OCI-LY7 (cell line): ENCODE measurements around the gene ALLC. TPM values are rescaled to one million over a fixed set of nuclear protein-coding genes. Genes with fewer than 3 reads are reported as not detected.

Experiments
- BruUV-seq: library from RNA; stranded (reverse); fragments of 400-500 nt; replicated peaks from 2 replicates; lab custom pipeline; 2021; lab: Mats Ljungman, UMichigan
- CTCF ChIA-PET: fragments of 300-600 bp; sonication (Branson Sonifier 250); formaldehyde crosslinking; loops from one replicate; lab custom pipeline; 2022; ENCODE audit warnings: antibody characterized with exemption; ENCODE audit not compliant: unreplicated experiment; lab: Charles Lee
- POLR2A ChIA-PET: fragments of 300-600 bp; sonication (Branson Sonifier 250); formaldehyde crosslinking; loops from one replicate; lab custom pipeline; 2022; ENCODE audit warnings: antibody characterized with exemption; lab: Charles Lee
- DNase-seq: peaks from one replicate; pipeline ENCODE4 v3.0.0-alpha.2; 2015; ENCODE audit warnings: low spot score
- H2AFZ ChIP-seq: fragments of 200-600 bp; sonication (generic), shearing (Covaris generic); 2 replicates; pipeline ENCODE4 v1.6.1; 2014; ENCODE audit warnings: mild to moderate bottlenecking, antibody characterized with exemption, low read length, moderate library complexity
- H3K27ac ChIP-seq: fragments of 200-600 bp; sonication (generic); 2 replicates; pipeline ENCODE4 v1.5.1; 2014; ENCODE audit warnings: mixed run types, low read depth, mild to moderate bottlenecking, moderate library complexity, low read length, inconsistent platforms; ENCODE audit not compliant: poor library complexity, severe bottlenecking
- H3K36me3 ChIP-seq: fragments of 200-600 bp; sonication (generic); 2 replicates; pipeline ENCODE4 v1.6.1; 2014; ENCODE audit warnings: mild to moderate bottlenecking, antibody characterized with exemption, low read length, moderate library complexity, mixed read lengths; ENCODE audit not compliant: insufficient read depth
- H3K4me1 ChIP-seq: fragments of 200-600 bp; sonication (generic); 2 replicates; pipeline ENCODE4 v1.5.1; 2014; ENCODE audit warnings: mild to moderate bottlenecking, low read length; ENCODE audit not compliant: insufficient read depth, poor library complexity, severe bottlenecking
- H3K4me2 ChIP-seq: fragments of 200-600 bp; sonication (generic); 2 replicates; pipeline ENCODE4 v1.6.1; 2014; ENCODE audit warnings: mild to moderate bottlenecking, low read length
- H3K4me3 ChIP-seq: fragments of 200-600 bp; sonication (generic); 2 replicates; pipeline ENCODE4 v1.5.1; 2014; ENCODE audit warnings: mild to moderate bottlenecking, low read depth, low read length; ENCODE audit not compliant: poor library complexity, severe bottlenecking
- H3K79me2 ChIP-seq: fragments of 200-600 bp; sonication (generic); 2 replicates; pipeline ENCODE4 v1.6.1; 2016; ENCODE audit warnings: low read depth, mild to moderate bottlenecking, low read length, moderate library complexity, mixed read lengths; ENCODE audit not compliant: insufficient read depth
- H3K9me2 ChIP-seq: fragments of 200-600 bp; sonication (generic); 2 replicates; pipeline ENCODE4 v1.6.1; 2016; ENCODE audit warnings: mild to moderate bottlenecking, low read length, mixed read lengths; ENCODE audit not compliant: insufficient read depth
- H3K9me3 ChIP-seq: fragments of 200-600 bp; sonication (generic); 2 replicates; pipeline ENCODE4 v1.6.1; 2014; ENCODE audit warnings: mild to moderate bottlenecking, mixed run types, low read length, mixed read lengths
- H4K20me1 ChIP-seq: fragments of 200-600 bp; sonication (generic); 2 replicates; pipeline ENCODE4 v1.6.1; 2014; ENCODE audit warnings: mild to moderate bottlenecking, antibody characterized with exemption, low read length, moderate library complexity, mixed read lengths; ENCODE audit not compliant: insufficient read depth
- EZH2phosphoT487 ChIP-seq: fragments of 200-600 bp; sonication (generic); IDR thresholded peaks from 2 replicates; pipeline ENCODE4 v1.6.1; 2018; ENCODE audit warnings: low read depth, borderline replicate concordance, mild to moderate bottlenecking, mixed run types, antibody characterized with exemption, low read length, moderate library complexity, mixed read lengths
- intact Hi-C: fragments of 100-400 bp; cut with micrococcal nuclease; formaldehyde crosslinking; loops from one replicate; pipeline ENCODE4 v1.10.0; 2022; ENCODE audit not compliant: unreplicated experiment
- total RNA-seq, 2 experiments: library from RNA; depleted of rRNA in 1 of 2; stranded (reverse); fragments of >200 nt in 1 of 2; shearing (Covaris generic) in 1 of 2; gene quantifications; 2 replicates each; pipeline ENCODE4 v1.2.3, GENCODE V29; 2014 to 2022
- TF ChIP-seq, protein P1 (sequence below): fragments of 200-600 bp; sonication (generic); conservative IDR thresholded peaks from 2 replicates; pipeline ENCODE4 v1.5.1; 2014; ENCODE audit warnings: mild to moderate bottlenecking, antibody characterized with exemption, low read length, moderate library complexity, mixed read lengths

Gene ALLC
- total RNA-seq, 2 experiments from 2014 or later = not detected

DNA sequence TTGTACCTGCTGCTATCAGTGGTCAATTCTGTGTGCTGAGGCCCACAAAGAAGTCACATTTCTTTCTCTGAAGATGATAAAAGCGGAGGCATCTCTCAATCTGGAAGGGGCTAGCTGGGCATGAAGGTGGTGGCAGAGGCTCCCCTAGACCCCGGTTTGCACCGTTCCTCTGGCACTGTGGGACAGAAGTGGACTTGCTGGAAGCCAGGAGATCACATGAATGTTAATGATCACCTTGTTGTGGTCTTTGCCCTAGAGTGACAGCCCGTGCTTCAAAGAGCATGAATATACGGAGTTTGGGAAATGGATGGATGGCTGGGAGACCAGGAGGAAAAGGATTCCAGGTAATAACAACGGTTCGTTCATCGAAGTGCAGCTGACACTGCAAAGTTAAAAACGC lies 20.2 kb downstream of the ALLC start:
- BruUV-seq = no TSS peak
- intact Hi-C loops = no loop called here
- Histone ChIP-seq H3K79me2 (no peaks in the 10 kb centered on the region), H2AFZ (no peak overlapping the region), H3K9me2 (no peaks in the 10 kb centered on the region), H3K4me2 (no peak overlapping the region), H3K4me3 (no peak overlapping the region), H4K20me1 (no peaks in the 10 kb centered on the region), H3K4me1 (peaks cover 18% of the 10 kb centered on the region), H3K9me3 (no peaks in the 10 kb centered on the region), H3K36me3 (no peaks in the 10 kb centered on the region), H3K27ac (no peak overlapping the region)
- no peak for DNase-seq
- CTCF ChIA-PET = no interaction called here
- TF ChIP-seq EZH2phosphoT487 = no peak
- TF ChIP-seq, protein P1, sequence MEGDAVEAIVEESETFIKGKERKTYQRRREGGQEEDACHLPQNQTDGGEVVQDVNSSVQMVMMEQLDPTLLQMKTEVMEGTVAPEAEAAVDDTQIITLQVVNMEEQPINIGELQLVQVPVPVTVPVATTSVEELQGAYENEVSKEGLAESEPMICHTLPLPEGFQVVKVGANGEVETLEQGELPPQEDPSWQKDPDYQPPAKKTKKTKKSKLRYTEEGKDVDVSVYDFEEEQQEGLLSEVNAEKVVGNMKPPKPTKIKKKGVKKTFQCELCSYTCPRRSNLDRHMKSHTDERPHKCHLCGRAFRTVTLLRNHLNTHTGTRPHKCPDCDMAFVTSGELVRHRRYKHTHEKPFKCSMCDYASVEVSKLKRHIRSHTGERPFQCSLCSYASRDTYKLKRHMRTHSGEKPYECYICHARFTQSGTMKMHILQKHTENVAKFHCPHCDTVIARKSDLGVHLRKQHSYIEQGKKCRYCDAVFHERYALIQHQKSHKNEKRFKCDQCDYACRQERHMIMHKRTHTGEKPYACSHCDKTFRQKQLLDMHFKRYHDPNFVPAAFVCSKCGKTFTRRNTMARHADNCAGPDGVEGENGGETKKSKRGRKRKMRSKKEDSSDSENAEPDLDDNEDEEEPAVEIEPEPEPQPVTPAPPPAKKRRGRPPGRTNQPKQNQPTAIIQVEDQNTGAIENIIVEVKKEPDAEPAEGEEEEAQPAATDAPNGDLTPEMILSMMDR = no peak
- POLR2A ChIA-PET = interaction anchor here (0.6 kb wide), 1 partner anchor 652 kb away, joined by 3 read pairs; no protein-coding TSS in a partner anchor

DNA sequence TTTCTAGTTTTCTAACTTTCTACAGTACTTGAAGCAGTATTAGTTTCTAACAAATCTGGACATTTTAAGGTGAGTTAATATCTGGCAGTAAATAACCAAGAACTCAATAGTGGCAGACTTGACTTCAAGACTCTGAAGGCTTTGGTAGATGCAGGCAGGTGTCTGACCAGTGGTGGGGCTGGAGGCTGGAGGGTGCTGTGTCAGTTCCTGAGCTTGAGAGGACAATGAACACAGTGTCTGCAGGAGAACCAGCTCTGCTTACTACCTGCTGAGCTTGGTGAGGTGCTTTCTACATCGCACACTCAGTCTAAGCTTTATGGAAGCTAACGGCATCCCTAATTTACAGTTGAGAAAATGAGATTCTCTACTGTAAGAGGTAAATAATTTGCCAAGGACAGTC lies 21.2 kb downstream of the ALLC start:
- H4K20me1 ChIP-seq = no peaks in the 10 kb centered on the region
- POLR2A ChIA-PET = no interaction called here

More for the DNA sequence above, 21.2 kb downstream of the ALLC start:
- Histone ChIP-seq H3K9me2 (no peaks in the 10 kb centered on the region), H3K4me1 (peaks cover 18% of the 10 kb centered on the region), H3K79me2 (no peaks in the 10 kb centered on the region), H3K4me3 (no peak overlapping the region), H3K36me3 (no peaks in the 10 kb centered on the region), H3K4me2 (no peak overlapping the region), H2AFZ (no peak overlapping the region), H3K27ac (no peak overlapping the region), H3K9me3 (no peaks in the 10 kb centered on the region)
- intact Hi-C loops = no loop called here
- CTCF ChIA-PET = interaction anchor here (0.9 kb wide), 1 partner anchor 49 kb away, joined by 3 read pairs; no protein-coding TSS in a partner anchor
- TF ChIP-seq, protein P1 = no peak
- no peak for TF ChIP-seq EZH2phosphoT487
- BruUV-seq = no TSS peak
- no peak for DNase-seq
